ENCODE data around the gene NF2.
"Not testable (repeated sequence)": the region's sequence is repeated elsewhere in the genome, so short reads cannot be mapped to it uniquely, and the experiment has no call there.

NF2 gene

DNA sequence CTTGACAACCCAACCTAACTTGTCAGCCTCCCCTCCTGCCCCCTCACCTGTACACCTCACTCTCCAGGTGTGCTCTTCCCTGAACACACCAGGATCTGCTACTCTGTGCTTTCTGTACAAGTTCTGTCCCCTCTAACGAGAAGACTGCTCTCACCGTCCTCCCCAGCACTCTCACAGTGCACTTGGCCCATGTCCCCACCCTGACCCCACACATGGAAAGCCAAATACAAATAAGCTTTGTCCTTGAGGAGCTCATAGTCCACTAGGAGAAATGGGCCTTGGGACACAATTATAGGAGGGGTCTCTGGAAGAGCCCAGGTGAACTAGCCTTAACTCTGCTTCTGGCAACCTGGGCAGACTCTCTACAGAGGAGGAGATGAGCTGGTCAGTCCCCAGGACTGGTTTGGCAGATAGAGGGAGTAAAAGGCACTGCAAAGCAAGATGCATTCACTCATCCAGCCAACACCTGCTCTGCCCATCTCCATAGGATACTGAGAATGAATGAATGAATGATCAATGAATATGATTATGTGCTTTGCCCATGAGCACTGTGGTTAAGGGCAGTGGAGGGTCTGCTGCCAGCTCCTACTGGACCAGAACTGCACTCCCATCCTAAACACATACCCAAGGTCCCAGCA, 32.4 kb upstream of the NF2 start:
- Histone ChIP-seq H3K4me1 (ENCODE audit: control insufficient read depth in 1 of 2, insufficient read depth in 2 of 2, low read length in 2 of 2) (peaks cover 0 to 4% of the 10 kb centered on the region in 2 donors), H3K36me3 (ENCODE audit: control insufficient read depth in 1 of 2, insufficient read depth in 2 of 2, low read length in 2 of 2) (peaks cover 0 to 27% of the 10 kb centered on the region in 2 donors)

DNA sequence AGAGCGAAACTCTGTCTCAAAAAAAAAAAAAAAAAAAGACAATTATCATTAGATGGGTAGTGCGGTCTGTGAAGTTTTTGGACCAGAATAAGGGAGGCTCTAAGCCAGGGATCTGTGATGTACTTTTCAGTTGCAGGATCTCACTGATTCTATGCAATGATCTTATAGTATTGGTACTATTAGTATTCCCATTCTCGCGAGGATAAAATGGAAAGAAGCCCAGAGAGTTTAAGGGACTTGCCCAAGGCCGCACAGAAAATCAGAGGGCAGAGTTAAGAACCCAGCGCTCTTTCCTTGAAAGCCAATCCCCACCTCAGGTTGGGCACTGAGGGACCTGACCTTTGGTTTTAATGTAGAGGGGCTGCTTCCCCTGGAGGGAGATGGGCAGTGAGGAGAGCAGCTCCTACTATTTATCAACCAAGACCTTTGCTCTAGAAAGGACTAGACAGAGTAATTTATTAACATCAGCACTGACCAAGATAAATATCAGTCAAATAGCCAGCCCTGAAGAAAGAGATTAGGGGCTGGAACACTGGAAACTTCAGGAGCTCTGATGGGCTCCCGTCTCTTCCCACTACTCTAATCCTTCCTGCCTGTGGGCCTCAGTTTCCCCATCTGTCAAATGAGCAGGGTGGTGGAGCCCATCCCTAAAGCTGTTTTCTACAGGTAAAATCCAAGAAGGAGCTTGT, 28.5 kb upstream of the NF2 start:
- Histone ChIP-seq H3K9ac (ENCODE audit: low read depth in 1 of 2, low read length in 2 of 2) (no peak overlapping the region), H3K4me3 (ENCODE audit: low read depth in 1 of 2, low read length in 2 of 2) (no peak overlapping the region), H3K4me1 (ENCODE audit: control insufficient read depth in 1 of 2, insufficient read depth in 2 of 2, low read length in 2 of 2) (peaks cover 3 to 6% of the 10 kb centered on the region in 2 donors), H3K9me3 (ENCODE audit: control insufficient read depth in 1 of 2, low read length in 2 of 2) (no peaks in the 10 kb centered on the region), H3K36me3 (ENCODE audit: control insufficient read depth in 1 of 2, insufficient read depth in 2 of 2, low read length in 2 of 2) (peaks cover 0 to 7% of the 10 kb centered on the region in 2 donors), H3K27me3 (ENCODE audit: control insufficient read depth in 1 of 2, insufficient read depth in 2 of 2, low read length in 2 of 2) (no peaks in the 10 kb centered on the region), H3K27ac (ENCODE audit: low read depth, low read length) (no peak overlapping the region)

More for the DNA sequence above, 32.4 kb upstream of the NF2 start:
- Histone ChIP-seq H3K27me3 (ENCODE audit: control insufficient read depth in 1 of 2, insufficient read depth in 2 of 2, low read length in 2 of 2) (no peaks in the 10 kb centered on the region), H3K4me3 (ENCODE audit: low read depth in 1 of 2, low read length in 2 of 2) (no peak overlapping the region), H3K9ac (ENCODE audit: low read depth in 1 of 2, low read length in 2 of 2) (no peak overlapping the region), H3K27ac (ENCODE audit: low read depth, low read length) (no peak overlapping the region), H3K9me3 (ENCODE audit: control insufficient read depth in 1 of 2, low read length in 2 of 2) (no peaks in the 10 kb centered on the region)

DNA sequence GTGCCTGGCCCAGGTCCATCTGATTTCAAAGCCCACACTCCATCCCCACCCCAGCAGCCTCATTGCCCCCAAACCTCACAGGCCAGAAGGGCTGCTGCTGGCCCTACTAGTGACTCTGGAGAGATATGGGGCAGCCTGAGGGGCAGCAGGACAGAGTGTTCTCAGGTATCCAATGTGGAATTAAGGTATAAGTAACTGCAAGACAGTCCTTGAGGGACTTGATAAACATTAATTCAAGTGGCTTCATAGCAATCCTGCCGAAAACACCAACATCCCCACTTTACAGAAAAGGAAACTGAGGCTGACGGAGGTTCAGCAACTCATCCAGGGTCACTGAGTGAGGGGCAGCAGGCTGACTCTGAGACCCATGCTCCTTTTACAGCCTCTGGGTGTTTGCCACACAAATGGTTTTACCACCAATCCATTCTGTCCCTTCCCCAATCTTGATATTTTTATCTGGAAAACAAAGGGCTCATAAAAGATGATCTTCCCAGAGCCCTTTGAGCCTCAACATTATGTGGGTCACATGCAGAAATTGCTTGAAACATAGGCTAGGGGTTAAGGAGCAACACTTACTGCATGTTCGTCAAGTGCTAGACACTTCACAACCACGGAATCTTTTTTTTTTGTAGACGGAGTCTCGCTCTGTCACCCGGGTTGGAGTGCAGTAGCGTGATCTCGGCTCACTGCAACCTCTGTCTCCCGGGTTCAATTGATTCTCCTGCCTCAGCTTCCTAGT, 24.8 kb upstream of the NF2 start:
- Histone ChIP-seq H3K9ac (ENCODE audit: low read depth in 1 of 2, low read length in 2 of 2) (no peak overlapping the region), H3K4me1 (ENCODE audit: control insufficient read depth in 1 of 2, insufficient read depth in 2 of 2, low read length in 2 of 2) (peaks cover 9 to 19% of the 10 kb centered on the region in 2 donors), H3K4me3 (ENCODE audit: low read depth in 1 of 2, low read length in 2 of 2) (no peak overlapping the region), H3K27ac (ENCODE audit: low read depth, low read length) (no peak overlapping the region), H3K27me3 (ENCODE audit: control insufficient read depth in 1 of 2, insufficient read depth in 2 of 2, low read length in 2 of 2) (no peaks in the 10 kb centered on the region), H3K9me3 (ENCODE audit: control insufficient read depth in 1 of 2, low read length in 2 of 2) (no peaks in the 10 kb centered on the region), H3K36me3 (ENCODE audit: control insufficient read depth in 1 of 2, insufficient read depth in 2 of 2, low read length in 2 of 2) (no peaks in the 10 kb centered on the region)

DNA sequence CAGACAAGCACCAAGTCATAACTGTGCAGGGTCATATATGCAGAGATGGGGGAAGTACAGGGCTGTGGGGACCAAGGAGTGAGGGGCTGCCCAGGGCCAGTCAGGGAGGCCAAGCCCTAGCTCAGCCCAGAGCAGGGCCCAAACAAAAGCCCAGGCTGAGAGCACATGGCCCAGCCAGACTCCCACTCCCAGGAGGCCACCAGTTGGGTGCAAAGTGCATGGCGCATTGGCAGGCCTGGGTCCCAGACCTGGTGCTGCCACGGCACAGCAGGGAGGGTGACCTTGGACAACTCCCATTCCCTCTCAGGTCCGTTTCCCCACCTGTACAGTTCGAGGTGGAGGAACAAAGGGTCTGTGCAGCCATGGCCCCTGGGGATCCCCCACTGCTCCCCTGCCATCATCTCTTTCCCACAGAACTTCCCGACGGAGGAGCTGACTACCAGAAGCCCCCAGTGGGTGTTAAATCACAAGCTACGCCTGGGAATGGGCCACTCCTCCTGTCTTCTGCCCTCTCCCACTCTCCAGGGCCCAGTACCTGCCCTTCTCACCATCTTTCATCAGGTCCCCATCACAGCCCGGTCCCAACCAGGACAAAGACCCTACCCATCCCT, 23.1 kb upstream of the NF2 start:
- Histone ChIP-seq H3K4me3 (ENCODE audit: low read depth in 1 of 2, low read length in 2 of 2) (peak overlapping the region; percentile 77 to 79), H3K4me1 (ENCODE audit: control insufficient read depth in 1 of 2, insufficient read depth in 2 of 2, low read length in 2 of 2) (peaks cover 9 to 17% of the 10 kb centered on the region in 2 donors), H3K36me3 (ENCODE audit: control insufficient read depth in 1 of 2, insufficient read depth in 2 of 2, low read length in 2 of 2) (no peaks in the 10 kb centered on the region), H3K9me3 (ENCODE audit: control insufficient read depth in 1 of 2, low read length in 2 of 2) (no peaks in the 10 kb centered on the region), H3K27me3 (ENCODE audit: control insufficient read depth in 1 of 2, insufficient read depth in 2 of 2, low read length in 2 of 2) (no peaks in the 10 kb centered on the region), H3K9ac (ENCODE audit: low read depth in 1 of 2, low read length in 2 of 2) (peak overlapping the region; percentile 70 to 81), H3K27ac (ENCODE audit: low read depth, low read length) (peak overlapping the region; percentile 58)

DNA sequence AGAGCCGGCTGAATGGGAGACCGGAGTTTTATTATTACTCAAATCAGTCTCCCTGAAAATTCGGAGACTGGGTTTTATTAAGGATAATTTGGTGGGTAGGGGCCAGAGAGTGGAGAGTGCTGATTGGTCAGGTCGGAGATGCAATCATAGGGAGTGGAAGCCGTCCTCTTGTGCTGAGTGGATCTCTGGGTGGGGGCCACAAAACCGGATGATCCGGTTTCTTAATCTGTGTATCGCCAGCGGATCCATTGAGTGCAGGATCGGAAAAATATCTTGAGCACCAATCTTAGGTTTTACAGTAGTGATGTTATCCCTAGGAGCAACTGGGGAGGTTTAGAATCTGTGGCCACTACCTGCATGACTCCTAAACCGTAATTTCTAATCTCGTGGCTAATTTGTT, 21.6 kb upstream of the NF2 start:
- Histone ChIP-seq H3K9me3 (ENCODE audit: control insufficient read depth in 1 of 2, low read length in 2 of 2) (no peaks in the 10 kb centered on the region), H3K4me3 (ENCODE audit: low read depth in 1 of 2, low read length in 2 of 2) (peak overlapping the region; percentile 77 to 79), H3K9ac (ENCODE audit: low read depth in 1 of 2, low read length in 2 of 2) (no peak overlapping the region), H3K4me1 (ENCODE audit: control insufficient read depth in 1 of 2, insufficient read depth in 2 of 2, low read length in 2 of 2) (peaks cover 9 to 15% of the 10 kb centered on the region in 2 donors), H3K36me3 (ENCODE audit: control insufficient read depth in 1 of 2, insufficient read depth in 2 of 2, low read length in 2 of 2) (no peaks in the 10 kb centered on the region), H3K27ac (ENCODE audit: low read depth, low read length) (no peak overlapping the region), H3K27me3 (ENCODE audit: control insufficient read depth in 1 of 2, insufficient read depth in 2 of 2, low read length in 2 of 2) (no peaks in the 10 kb centered on the region)

DNA sequence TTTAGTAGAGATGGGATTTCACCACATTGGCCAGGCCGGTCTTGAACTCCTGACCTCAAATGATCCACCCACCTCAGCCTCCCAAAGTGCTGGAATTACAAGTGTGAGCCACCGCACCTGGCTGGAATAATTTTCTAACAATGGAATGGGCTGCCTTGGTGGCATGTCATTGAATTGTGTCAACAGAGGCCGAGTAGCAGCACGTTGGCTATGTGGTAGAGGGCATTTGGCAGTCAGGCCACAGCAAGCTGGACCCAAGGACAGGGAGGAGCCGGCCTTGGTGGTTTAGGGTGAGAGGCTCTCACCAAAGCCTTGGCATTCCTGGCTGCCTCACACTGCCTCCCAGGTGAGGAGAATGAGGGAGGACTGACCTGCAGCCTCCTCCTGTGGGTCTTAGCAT, 18.5 kb upstream of the NF2 start:
- no peak overlapping the region for H3K9ac ChIP-seq (ENCODE audit: low read depth in 1 of 2, low read length in 2 of 2)
- H3K4me3 ChIP-seq (ENCODE audit: low read depth in 1 of 2, low read length in 2 of 2) = no peak overlapping the region
- H3K27ac ChIP-seq (ENCODE audit: low read depth, low read length) = no peak overlapping the region
- peaks cover 6 to 12% of the 10 kb centered on the region in 2 donors for H3K4me1 ChIP-seq (ENCODE audit: control insufficient read depth in 1 of 2, insufficient read depth in 2 of 2, low read length in 2 of 2)
- H3K36me3 ChIP-seq (ENCODE audit: control insufficient read depth in 1 of 2, insufficient read depth in 2 of 2, low read length in 2 of 2) = no peaks in the 10 kb centered on the region
- no peaks in the 10 kb centered on the region for H3K27me3 ChIP-seq (ENCODE audit: control insufficient read depth in 1 of 2, insufficient read depth in 2 of 2, low read length in 2 of 2)
- H3K9me3 ChIP-seq (ENCODE audit: control insufficient read depth in 1 of 2, low read length in 2 of 2) = no peaks in the 10 kb centered on the region

GRCh38 chr22:29586193-29586705, 17.2 kb upstream of the NF2 start:
- H3K9ac ChIP-seq (ENCODE audit: low read depth in 1 of 2, low read length in 2 of 2); H3K27me3 ChIP-seq (ENCODE audit: control insufficient read depth in 1 of 2, insufficient read depth in 2 of 2, low read length in 2 of 2); H3K4me3 ChIP-seq (ENCODE audit: low read depth in 1 of 2, low read length in 2 of 2); H3K9me3 ChIP-seq (ENCODE audit: control insufficient read depth in 1 of 2, low read length in 2 of 2); H3K27ac ChIP-seq (ENCODE audit: low read depth, low read length); H3K4me1 ChIP-seq (ENCODE audit: control insufficient read depth in 1 of 2, insufficient read depth in 2 of 2, low read length in 2 of 2); H3K36me3 ChIP-seq (ENCODE audit: control insufficient read depth in 1 of 2, insufficient read depth in 2 of 2, low read length in 2 of 2): not testable (repeated sequence)

DNA sequence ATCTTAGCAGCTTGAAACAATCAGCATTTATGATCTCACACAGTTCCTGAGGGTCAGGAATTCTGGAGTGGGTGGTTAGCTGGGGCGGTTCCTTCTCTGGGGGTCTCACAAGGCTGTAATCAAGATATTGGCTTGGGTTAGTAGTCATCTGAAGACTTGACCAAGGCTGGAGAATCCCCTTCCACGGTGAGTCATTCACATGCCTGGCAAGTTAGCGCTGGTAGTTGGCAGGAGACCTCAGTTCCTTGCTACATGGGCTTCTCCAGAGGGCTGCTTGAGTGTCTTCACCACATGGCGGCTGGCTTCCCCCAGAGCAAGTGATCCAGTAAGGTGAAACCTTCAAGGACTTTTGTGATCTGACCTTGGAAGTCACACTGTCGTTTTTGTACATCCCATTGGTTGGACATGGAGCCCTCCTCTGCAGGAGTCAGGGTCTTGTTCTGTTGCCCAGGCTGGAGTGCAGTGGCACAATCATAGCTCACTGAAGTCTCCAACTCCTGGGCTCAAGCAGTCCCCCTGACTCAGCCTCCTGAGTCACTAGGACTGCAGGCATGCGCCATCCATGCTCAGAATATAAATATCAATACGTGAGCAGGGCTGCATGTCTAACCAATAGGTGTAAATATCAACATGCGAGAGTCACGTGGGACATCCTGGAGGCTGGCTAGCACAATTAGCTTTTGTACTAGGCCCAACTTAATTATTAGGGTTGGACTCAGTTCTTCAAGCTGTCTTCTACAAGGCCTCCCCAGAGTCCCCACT, 15.3 kb upstream of the NF2 start:
- no peaks in the 10 kb centered on the region for H3K9me3 ChIP-seq (ENCODE audit: control insufficient read depth in 1 of 2, low read length in 2 of 2)
- H3K9ac ChIP-seq (ENCODE audit: low read depth in 1 of 2, low read length in 2 of 2) = no peak overlapping the region

DNA sequence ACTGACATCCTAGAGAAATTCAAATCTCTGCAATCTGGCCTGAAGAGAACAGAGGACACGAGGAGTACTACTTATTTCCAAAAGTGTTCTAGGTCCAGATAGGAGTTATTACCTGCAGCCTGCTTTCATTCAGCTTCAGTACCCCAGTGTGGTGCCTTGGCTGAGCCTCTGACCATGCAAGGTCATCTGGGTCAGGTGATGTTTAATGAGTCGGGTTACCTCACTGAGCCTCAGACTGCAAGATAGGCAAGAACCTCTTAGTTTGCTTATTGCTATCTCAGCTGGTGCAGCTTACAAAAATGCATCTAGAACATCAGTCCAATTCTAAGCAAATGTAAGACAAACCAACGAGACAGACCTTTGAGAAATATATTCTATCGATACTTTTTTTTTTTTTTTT, 9.5 kb upstream of the NF2 start:
- Histone ChIP-seq H3K27me3 (ENCODE audit: control insufficient read depth in 1 of 2, insufficient read depth in 2 of 2, low read length in 2 of 2) (no peaks in the 10 kb centered on the region), H3K4me3 (ENCODE audit: low read depth in 1 of 2, low read length in 2 of 2) (no peak overlapping the region), H3K9me3 (ENCODE audit: control insufficient read depth in 1 of 2, low read length in 2 of 2) (no peaks in the 10 kb centered on the region), H3K4me1 (ENCODE audit: control insufficient read depth in 1 of 2, insufficient read depth in 2 of 2, low read length in 2 of 2) (no peaks in the 10 kb centered on the region), H3K27ac (ENCODE audit: low read depth, low read length) (no peak overlapping the region), H3K9ac (ENCODE audit: low read depth in 1 of 2, low read length in 2 of 2) (no peak overlapping the region), H3K36me3 (ENCODE audit: control insufficient read depth in 1 of 2, insufficient read depth in 2 of 2, low read length in 2 of 2) (no peaks in the 10 kb centered on the region)

More for the DNA sequence above, 15.3 kb upstream of the NF2 start:
- Histone ChIP-seq H3K36me3 (ENCODE audit: control insufficient read depth in 1 of 2, insufficient read depth in 2 of 2, low read length in 2 of 2) (no peaks in the 10 kb centered on the region), H3K4me3 (ENCODE audit: low read depth in 1 of 2, low read length in 2 of 2) (no peak overlapping the region), H3K27ac (ENCODE audit: low read depth, low read length) (no peak overlapping the region), H3K4me1 (ENCODE audit: control insufficient read depth in 1 of 2, insufficient read depth in 2 of 2, low read length in 2 of 2) (no peaks in the 10 kb centered on the region), H3K27me3 (ENCODE audit: control insufficient read depth in 1 of 2, insufficient read depth in 2 of 2, low read length in 2 of 2) (no peaks in the 10 kb centered on the region)
